ENCODE data around the gene AP3B1. TPM values are rescaled to one million over a fixed set of nuclear protein-coding genes. Genes with fewer than 3 reads are reported as not detected.
A peak's percentile ranks its signal among the peaks of the same experiment; 100 is the strongest.

Gene AP3B1
- total RNA-seq, 1 experiment from 2014 or later: 41.8 TPM

DNA sequence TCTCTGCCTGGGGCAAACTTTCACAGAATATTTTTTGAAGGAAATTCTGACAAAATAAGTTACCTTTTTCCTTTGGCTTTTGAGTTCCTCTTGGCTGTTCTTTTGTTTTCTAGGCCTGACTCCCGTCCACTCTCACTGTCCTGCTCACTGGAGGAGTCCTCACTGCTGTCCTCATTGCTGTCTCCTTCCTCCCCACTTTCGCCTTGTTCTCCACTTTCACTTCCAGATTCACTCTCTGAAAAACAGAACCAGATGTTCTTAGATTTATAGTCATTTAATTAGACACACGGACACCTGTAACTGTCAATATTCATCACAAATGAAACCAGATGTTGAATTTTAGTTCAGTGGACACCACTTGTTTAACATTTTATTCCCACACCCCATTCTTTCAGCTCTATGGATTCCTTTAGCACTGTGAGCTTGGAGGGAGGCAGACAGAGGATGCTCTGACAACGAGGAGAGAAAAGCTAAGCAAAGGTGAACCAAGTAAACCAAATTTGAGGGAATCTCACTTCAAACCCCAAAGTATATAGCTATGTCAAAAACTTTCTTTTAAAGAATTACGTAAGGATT lies 180.7 kb downstream of the AP3B1 start:
- H3K36me3 Mint-ChIP-seq (ENCODE audit: insufficient read depth in 1 of 3, low read depth in 3 of 3): peaks cover 17 to 31% (median 30%) of the 10 kb centered on the region in 3 experiments
- H3K27ac ChIP-seq (ENCODE audit: insufficient read length, low read depth, low read length): no peak overlapping the region
- no peak overlapping the region for H3K4me2 ChIP-seq (ENCODE audit: insufficient read depth, insufficient read length, low read length)
- H2BK120ac ChIP-seq (ENCODE audit: low read depth, low read length, poor library complexity, severe bottlenecking): no peak overlapping the region
- no peaks in the 10 kb centered on the region for H3K4me1 ChIP-seq (ENCODE audit: insufficient read depth, low read length)
- H2BK20ac ChIP-seq (ENCODE audit: low read depth, low read length, poor library complexity, severe bottlenecking): no peak overlapping the region
- peaks cover 5% of the 10 kb centered on the region for H3K9me3 ChIP-seq (ENCODE audit: control insufficient read depth, low read depth, low read length)
- peaks cover 6 to 21% of the 10 kb centered on the region in 2 experiments; a peak in 3 of 4 replicates for H3K4me1 Mint-ChIP-seq
- peak overlapping the region in 1 of 3 experiments; percentile 32; a peak in 2 of 7 replicates for H3K27ac Mint-ChIP-seq
- DNase-seq: no peak
- H4K5ac ChIP-seq (ENCODE audit: insufficient read length, low read depth, low read length): no peak overlapping the region
- WGBS (ENCODE audit: extremely low coverage, insufficient read length, low lambda C conversion rate): no CpG with 5 or more reads among the region's 5 CpGs
- no peak overlapping the region for H3K14ac ChIP-seq (ENCODE audit: insufficient read depth, low read length)
- H4K20me1 ChIP-seq (ENCODE audit: control insufficient read depth, insufficient read depth, insufficient read length): no peaks in the 10 kb centered on the region
- no peaks in the 10 kb centered on the region for H3K79me2 ChIP-seq (ENCODE audit: insufficient read depth, low read length)
- no peak overlapping the region for H2BK15ac ChIP-seq (ENCODE audit: low read depth, low read length)
- no peaks in the 10 kb centered on the region for H3K23me2 ChIP-seq (ENCODE audit: insufficient read length, low read depth, low read length, poor library complexity, severe bottlenecking)
- H4K8ac ChIP-seq (replicated peaks; ENCODE audit: insufficient read length, low read depth, low read length): no peak overlapping the region
- H3K9me3 Mint-ChIP-seq: peaks cover 9 to 19% of the 10 kb centered on the region in 2 experiments
- H3K27me3 Mint-ChIP-seq (ENCODE audit: low read depth): no peaks in the 10 kb centered on the region
- no peak overlapping the region for H3K9ac ChIP-seq (ENCODE audit: extremely low read depth, insufficient read length, low read length)
- TF ChIP-seq, protein P1, sequence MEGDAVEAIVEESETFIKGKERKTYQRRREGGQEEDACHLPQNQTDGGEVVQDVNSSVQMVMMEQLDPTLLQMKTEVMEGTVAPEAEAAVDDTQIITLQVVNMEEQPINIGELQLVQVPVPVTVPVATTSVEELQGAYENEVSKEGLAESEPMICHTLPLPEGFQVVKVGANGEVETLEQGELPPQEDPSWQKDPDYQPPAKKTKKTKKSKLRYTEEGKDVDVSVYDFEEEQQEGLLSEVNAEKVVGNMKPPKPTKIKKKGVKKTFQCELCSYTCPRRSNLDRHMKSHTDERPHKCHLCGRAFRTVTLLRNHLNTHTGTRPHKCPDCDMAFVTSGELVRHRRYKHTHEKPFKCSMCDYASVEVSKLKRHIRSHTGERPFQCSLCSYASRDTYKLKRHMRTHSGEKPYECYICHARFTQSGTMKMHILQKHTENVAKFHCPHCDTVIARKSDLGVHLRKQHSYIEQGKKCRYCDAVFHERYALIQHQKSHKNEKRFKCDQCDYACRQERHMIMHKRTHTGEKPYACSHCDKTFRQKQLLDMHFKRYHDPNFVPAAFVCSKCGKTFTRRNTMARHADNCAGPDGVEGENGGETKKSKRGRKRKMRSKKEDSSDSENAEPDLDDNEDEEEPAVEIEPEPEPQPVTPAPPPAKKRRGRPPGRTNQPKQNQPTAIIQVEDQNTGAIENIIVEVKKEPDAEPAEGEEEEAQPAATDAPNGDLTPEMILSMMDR (conservative IDR thresholded peaks at IDR 0.05): no peak
- H2AK5ac ChIP-seq (ENCODE audit: insufficient read length, low read length): no peak overlapping the region
- no peak overlapping the region for H4K91ac ChIP-seq (ENCODE audit: insufficient read length, low read depth, low read length)
- no peak overlapping the region for H2BK12ac ChIP-seq (ENCODE audit: insufficient read length, low read depth, low read length)
- H3K4ac ChIP-seq (ENCODE audit: low read depth, low read length): no peak overlapping the region
- H3K27me3 ChIP-seq (ENCODE audit: insufficient read depth, low read length): no peaks in the 10 kb centered on the region
- no peak overlapping the region for H3K23ac ChIP-seq (ENCODE audit: insufficient read length, low read depth, low read length)
- H3K4me3 Mint-ChIP-seq: no peak overlapping the region
- no peak overlapping the region for H2BK5ac ChIP-seq (ENCODE audit: insufficient read length, low read length)
- no peak overlapping the region for H3K18ac ChIP-seq (ENCODE audit: insufficient read length, low read depth, low read length)
- H3T11ph ChIP-seq (ENCODE audit: low read length): no peak overlapping the region
- no peaks in the 10 kb centered on the region for H3K79me1 ChIP-seq (ENCODE audit: insufficient read depth, low read depth, low read length, poor library complexity, severe bottlenecking)
- H3K56ac ChIP-seq (ENCODE audit: insufficient read length, low read depth, low read length): no peak overlapping the region
- H2AFZ ChIP-seq (ENCODE audit: low read length): no peak overlapping the region

Measured in H9 (cell line).